NCI-H1436 (cell line): ENCODE results near the gene RNU7-1.

ENCODE experiments used
- DNase-seq: peaks from one replicate; lab custom pipeline; 2025; lab: John Stamatoyannopoulos, UW

RNU7-1 gene

DNA sequence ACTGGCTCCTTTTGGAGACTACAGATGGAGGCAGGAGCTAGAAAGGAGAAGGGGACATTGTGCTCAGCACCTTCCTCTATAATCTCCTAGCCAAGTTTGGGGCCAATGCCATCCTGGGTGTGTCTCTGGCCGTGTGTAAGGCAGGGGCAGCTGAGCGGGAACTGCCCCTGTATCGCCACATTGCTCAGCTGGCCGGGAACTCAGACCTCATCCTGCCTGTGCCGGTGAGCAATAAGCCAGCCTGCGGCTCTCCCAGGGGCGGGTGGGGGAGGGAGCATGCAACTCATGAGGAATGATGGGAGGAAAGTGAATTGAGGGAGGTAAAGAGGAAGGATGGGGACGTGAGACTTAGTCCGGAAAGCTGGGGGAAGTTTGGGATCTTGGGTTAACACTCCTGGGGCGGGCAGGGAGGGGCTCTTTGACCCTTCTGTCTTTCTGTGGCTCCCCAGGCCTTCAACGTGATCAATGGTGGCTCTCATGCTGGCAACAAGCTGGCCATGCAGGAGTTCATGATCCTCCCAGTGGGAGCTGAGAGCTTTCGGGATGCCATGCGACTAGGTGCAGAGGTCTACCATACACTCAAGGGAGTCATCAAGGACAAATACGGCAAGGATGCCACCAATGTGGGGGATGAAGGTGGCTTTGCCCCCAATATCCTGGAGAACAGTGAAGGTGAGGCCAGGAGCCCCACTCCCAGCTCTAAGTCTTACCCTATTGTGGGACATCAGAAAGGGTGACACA is 26.0 kb upstream of the RNU7-1 start:
- no peak for DNase-seq

DNA sequence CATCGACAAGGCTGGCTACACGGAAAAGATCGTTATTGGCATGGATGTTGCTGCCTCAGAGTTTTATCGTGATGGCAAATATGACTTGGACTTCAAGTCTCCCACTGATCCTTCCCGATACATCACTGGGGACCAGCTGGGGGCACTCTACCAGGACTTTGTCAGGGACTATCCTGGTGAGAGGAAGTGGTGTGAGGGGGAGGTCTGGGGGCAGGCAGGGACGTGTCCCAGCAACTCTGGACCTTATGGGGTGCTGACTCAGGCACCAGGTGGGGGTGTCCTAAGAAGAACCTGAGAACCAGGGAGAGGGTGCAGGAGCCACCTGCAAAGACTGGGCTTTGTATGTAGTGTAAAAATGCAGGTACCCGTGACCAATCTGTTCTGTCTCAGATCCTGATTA is 24.0 kb upstream of the RNU7-1 start:
- no peak for DNase-seq

DNA sequence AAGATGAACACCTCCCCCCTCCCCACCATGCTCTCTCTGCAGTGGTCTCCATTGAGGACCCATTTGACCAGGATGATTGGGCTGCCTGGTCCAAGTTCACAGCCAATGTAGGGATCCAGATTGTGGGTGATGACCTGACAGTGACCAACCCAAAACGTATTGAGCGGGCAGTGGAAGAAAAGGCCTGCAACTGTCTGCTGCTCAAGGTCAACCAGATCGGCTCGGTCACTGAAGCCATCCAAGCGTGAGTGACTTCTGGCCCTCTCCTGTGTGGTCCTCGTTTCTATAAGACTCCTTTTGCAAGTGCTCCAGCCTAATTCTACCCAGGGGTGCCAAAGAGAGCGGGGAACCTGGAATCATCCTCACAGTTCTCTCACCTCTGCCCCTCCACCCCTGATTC is 22.1 kb upstream of the RNU7-1 start:
- DNase-seq = no peak

DNA sequence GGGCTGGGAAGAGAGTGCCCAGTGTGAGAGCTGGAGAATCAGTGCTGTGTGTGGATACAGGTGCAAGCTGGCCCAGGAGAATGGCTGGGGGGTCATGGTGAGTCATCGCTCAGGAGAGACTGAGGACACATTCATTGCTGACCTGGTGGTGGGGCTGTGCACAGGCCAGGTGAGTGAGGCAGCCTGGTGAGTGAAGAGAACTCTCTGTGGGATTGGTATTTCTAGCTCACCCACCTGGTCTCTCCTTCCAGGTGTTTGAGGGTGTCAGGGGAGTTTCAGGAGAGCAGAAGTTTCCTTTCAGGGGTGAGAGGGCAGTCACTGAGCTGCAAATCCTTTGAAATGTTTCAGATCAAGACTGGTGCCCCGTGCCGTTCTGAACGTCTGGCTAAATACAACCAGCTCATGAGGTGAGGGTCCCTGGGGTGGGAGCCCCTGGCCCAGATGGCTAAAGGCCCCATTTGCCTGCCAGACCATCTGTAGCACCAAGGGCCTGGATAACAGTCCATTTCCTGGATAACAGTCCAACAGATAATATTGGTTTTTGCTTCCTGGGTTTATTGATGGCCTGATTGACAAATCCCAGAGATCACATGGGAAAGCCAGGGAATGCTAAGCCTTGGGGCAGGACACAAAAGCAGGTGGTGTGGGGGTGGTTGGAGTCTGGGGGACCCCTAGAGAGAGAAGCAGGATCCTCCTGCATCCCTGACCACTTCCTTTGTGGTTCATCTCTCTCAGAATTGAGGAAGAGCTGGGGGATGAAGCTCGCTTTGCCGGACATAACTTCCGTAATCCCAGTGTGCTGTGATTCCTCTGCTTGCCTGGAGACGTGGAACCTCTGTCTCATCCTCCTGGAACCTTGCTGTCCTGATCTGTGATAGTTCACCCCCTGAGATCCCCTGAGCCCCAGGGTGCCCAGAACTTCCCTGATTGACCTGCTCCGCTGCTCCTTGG is 21.3 kb upstream of the RNU7-1 start:
- DNase-seq = no peak

DNA sequence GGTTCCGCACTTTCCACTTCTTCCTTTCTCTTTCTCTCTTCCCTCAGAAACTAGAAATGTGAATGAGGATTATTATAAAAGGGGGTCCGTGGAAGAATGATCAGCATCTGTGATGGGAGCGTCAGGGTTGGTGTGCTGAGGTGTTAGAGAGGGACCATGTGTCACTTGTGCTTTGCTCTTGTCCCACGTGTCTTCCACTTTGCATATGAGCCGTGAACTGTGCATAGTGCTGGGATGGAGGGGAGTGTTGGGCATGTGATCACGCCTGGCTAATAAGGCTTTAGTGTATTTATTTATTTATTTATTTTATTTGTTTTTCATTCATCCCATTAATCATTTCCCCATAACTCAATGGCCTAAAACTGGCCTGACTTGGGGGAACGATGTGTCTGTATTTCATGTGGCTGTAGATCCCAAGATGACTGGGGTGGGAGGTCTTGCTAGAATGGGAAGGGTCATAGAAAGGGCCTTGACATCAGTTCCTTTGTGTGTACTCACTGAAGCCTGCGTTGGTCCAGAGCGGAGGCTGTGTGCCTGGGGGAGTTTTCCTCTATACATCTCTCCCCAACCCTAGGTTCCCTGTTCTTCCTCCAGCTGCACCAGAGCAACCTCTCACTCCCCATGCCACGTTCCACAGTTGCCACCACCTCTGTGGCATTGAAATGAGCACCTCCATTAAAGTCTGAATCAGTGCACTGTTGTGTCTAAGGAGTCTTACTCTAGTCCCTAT is 20.4 kb upstream of the RNU7-1 start:
- no peak for DNase-seq

DNA sequence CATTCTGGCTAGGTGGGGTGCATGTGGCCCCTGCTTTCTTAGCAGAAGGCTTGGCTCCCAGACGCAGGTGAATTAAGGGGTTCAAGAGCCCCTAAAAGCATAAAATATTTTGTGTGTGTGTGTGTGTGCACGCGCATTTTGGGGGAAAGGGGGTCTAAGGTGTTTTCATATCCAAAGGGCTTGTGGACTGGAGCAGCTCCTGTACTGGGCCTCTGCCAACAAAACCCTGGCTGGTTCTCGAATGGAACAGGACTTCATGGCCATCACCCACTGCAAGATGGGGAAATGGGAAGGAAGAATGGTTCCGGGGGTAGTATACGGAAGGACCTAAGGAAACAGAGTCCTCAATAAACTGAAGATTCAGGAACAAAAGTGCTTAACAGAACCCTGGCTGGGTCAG is 19.8 kb upstream of the RNU7-1 start:
- DNase-seq = no peak

DNA sequence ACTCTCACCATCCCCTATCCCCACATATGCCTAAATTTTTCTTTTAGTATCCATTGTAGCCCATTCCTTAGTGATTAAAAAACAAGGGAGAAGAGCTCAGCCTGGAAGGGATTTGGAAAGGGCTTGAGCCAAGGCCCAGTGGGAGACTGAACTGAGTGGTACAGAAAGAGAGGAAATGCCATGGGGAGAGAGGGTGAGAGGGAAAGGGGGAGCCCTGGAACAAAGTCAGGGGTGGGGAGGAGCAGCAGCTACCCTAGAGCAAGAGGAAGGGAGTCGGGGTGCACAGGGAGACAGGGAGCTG is 18.4 kb upstream of the RNU7-1 start:
- no peak for DNase-seq

DNA sequence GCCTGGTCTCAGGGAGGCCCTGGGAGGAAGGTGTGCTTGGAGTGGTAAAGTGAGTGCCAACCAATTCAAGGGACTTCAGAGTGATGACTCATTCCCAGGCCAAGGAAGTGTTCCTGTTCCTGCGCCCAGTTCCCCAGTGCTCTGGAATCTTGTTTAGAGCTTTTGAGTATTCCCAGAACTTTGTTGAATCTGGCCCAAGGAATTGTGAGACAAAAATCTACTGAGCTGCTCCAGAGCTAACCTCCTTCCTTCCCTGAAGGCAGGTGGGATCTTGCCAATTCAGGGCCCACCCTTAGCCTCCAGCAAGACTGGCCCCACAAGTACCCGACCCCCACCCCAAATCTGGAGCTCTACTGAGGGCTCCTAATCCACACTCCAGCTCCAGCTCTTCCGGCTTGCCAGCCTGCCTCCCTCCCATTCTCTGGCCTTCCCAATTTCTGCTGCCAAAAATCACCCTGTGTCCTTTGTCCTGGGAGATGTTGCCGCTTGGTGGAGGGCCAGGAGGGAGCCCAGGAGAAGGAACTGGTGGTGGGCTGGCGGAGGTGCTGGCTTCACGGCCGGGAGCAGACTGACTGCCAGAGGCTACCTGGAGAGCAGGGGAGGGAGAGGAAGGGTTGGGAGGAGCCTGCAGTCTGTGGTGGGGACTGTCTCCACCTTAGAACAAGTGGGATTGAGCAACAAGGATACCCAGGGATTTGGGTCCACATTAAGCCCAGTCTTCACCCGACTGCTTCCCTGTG is 17.9 kb upstream of the RNU7-1 start:
- no peak for DNase-seq

DNA sequence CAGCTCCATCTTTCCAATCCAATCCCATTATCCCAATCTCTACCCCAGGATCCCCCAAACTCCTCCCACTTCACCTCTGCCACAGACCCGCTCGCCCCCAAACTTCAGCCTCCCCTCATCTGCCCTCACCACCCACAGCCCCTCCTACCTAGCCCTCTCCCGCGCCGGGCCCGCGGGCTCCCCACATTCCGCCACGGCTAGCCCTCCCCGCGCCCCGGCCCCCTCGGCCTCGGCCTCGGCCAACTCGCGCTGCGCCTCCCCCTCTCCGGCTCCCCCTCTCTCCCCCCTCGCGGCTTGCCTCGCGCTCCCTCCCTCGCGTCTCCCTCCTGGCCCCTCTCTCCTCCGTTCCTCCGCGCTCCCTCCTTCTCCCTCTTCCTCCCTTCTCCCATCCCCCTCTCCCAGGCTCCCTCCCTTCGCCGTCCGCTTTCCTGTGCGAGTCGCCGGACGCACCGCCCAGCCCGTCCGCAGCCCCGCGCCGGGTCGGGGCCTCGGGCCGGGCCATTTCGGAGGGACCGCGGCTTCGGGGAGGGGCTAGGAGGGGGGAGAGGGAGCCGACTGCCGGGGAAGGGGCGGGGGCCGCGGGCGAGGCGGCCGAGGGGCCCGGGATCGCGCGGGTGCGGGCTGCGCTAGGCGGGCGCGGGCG is 16.1 kb upstream of the RNU7-1 start, which contains the start of gene ATN1:
Gene ATN1, plus strand, starts transcription at position 581 of the 643 bp plus-strand sequence. CDS start 6,043 bp downstream, outside the sequence.
- DNase-seq = peak; percentile 44

DNA sequence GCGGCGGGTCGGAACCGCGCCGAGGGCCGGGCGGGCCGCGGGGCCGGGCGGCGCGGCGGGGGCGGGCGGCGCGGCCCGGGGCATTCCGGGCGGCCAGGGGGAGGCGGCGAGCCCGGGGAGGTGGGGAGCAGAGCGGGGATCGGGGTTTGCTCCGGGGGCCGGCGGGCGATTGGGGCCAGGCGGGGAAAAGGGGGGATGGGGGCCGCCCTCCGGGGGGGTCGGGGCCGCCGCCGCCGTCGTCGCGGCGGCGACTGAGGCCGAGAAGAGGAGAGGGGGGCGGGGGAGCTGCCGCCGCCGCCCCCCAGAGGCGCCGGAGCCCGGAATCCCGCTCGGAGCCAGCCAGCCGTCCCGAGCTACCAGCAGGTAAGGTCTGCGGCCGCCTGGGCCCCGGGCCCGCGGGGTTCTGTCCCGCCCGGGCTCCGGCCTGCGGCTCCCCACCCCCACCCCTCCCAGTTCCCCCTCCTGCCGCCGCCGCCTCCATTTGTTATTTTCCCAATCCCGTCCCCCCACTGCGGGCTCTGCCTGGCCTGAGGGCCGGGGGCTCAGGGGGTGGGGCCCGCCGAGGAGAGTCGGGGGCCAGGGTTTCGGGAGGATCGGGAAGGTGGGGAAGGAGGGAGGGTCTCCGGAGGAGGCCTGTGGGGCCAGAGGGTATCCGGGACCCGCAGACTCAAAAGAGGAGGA is 15.5 kb upstream of the RNU7-1 start:
- no peak for DNase-seq

DNA sequence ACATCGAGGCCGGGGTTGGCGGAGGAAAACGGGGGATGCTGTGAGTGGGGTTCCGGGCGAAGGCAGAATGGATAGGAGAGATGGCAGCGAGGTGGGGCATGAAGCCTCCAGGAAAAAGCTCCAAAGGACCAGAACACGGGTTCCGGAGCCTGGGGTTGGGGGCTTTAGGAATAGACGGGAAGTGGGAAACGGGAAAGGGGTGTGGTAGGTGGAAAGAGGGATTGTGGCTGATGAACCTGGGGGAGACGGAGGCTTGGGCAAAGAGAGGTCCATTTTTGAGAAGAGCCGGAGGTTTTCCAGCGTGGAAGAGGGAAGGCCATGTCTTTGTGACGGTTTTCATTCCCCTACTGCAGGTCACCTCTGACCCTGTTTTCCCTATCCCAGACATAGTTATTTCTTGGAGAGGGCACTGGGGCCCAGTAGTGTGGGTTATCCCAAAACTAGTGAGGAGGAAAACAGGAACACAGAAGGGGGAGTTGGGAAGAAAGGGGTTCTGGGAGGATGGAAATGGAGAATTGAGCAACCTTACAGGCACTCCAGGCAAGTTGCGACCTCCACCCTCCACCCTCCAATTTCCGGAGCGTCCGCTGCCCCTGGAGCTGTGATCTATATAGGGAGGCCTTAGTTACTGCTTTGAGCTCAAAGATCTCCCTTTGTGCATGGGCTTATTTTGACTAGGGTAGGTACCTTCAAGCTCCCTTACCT is 14.8 kb upstream of the RNU7-1 start:
- no peak for DNase-seq

DNA sequence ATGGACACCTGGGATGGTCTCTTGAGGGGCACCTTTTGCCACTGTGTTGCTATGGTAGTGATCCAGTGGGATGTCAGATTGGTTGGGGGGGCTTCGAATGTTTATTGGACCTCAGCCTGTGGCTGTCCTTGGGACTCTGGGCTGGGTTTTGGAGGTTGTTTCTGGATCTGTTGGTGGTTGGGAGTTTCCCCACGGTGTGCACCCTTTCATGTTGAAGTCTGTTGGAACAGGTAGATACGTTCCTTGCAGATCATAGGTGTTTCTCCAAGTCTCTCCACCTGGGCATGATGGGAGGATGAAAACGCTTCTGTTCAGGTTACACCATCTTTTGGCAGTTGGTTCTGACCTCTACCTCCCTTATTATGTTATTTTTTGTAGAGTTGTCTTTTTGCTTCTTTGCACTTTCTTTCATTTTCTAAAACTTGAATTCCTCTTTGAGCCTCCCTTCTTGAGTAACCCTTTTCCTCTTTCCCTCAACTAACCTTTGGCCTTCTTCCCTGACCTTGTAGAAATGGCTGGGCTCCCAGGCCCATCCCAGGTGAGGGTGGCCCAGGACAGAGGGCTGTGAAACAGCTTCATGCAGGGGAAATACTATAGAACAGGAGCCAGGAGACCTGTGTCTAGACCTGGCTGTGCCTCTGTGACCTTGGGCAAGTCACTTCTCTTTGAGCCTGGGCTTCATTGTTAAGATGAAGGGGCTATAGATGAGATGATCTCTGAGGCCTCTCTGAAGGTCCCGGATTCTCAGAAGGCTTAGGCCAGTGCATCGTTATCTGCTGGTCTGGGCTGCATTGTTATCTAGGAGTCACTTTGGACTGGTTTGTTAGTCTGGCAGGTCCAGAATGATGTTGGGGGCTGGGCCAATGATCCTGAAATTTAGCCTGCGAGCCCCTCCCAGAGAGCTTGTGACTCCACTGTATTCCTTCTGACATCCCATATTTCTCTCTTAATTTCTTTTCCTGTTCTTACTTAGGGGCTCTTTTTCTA is 13.9 kb upstream of the RNU7-1 start:
- no peak for DNase-seq

DNA sequence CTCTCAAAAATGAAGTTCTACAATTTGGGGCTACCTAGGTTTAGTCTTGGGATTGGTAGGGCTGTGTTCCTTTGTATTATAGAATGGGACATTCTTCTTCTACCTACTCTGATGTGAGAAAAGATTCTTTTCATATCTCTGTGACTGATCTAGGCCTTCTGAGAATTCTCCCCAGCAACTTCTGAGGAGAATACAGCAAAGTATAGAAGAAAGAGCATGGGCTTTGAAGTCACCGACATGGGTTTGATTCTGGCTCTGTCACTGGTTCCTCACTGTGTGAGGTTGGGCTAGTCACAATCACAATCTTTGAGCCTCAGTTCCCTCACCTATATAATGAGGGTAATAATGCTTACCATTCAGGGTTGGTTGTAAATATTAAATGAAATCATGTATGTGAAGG is 10.8 kb upstream of the RNU7-1 start:
- no peak for DNase-seq

DNA sequence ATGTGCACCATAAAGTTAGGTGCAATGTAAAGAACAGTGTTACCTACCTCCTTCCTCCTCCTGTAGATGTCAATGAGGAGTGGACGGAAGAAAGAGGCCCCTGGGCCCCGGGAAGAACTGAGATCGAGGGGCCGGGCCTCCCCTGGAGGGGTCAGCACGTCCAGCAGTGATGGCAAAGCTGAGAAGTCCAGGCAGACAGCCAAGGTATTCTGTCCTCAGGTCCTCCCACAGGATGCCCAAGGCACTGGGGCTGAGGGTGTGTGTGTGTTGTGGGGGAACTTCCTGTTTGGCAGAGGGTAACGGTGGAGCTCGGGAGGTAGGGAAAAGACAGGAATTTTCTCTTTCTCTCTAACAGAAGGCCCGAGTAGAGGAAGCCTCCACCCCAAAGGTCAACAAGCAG is 9.5 kb upstream of the RNU7-1 start:
- no peak for DNase-seq

DNA sequence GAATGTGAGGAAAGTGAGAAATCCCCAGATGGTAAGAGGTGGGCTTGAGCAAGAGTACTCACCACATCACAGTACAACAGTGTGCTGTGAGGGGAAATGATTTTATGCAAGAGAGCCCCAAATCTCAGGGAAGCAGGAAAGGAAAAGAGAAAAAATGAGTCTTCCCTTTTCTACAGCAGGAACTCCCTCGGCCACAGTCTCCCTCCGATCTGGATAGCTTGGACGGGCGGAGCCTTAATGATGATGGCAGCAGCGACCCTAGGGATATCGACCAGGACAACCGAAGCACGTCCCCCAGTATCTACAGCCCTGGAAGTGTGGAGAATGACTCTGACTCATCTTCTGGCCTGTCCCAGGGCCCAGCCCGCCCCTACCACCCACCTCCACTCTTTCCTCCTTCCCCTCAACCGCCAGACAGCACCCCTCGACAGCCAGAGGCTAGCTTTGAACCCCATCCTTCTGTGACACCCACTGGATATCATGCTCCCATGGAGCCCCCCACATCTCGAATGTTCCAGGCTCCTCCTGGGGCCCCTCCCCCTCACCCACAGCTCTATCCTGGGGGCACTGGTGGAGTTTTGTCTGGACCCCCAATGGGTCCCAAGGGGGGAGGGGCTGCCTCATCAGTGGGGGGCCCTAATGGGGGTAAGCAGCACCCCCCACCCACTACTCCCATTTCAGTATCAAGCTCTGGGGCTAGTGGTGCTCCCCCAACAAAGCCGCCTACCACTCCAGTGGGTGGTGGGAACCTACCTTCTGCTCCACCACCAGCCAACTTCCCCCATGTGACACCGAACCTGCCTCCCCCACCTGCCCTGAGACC is 8.0 kb upstream of the RNU7-1 start:
- no peak for DNase-seq

DNA sequence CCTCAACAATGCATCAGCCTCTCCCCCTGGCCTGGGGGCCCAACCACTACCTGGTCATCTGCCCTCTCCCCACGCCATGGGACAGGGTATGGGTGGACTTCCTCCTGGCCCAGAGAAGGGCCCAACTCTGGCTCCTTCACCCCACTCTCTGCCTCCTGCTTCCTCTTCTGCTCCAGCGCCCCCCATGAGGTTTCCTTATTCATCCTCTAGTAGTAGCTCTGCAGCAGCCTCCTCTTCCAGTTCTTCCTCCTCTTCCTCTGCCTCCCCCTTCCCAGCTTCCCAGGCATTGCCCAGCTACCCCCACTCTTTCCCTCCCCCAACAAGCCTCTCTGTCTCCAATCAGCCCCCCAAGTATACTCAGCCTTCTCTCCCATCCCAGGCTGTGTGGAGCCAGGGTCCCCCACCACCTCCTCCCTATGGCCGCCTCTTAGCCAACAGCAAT is 7.4 kb upstream of the RNU7-1 start:
- no peak for DNase-seq

DNA sequence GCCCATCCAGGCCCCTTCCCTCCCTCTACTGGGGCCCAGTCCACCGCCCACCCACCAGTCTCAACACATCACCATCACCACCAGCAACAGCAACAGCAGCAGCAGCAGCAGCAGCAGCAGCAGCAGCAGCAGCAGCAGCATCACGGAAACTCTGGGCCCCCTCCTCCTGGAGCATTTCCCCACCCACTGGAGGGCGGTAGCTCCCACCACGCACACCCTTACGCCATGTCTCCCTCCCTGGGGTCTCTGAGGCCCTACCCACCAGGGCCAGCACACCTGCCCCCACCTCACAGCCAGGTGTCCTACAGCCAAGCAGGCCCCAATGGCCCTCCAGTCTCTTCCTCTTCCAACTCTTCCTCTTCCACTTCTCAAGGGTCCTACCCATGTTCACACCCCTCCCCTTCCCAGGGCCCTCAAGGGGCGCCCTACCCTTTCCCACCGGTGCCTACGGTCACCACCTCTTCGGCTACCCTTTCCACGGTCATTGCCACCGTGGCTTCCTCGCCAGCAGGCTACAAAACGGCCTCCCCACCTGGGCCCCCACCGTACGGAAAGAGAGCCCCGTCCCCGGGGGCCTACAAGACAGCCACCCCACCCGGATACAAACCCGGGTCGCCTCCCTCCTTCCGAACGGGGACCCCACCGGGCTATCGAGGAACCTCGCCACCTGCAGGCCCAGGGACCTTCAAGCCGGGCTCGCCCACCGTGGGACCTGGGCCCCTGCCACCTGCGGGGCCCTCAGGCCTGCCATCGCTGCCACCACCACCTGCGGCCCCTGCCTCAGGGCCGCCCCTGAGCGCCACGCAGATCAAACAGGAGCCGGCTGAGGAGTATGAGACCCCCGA is 6.8 kb upstream of the RNU7-1 start:
- peak; percentile 86 for DNase-seq
